CD4-positive, alpha-beta T cell treated with Interleukin-17A for 1 hour (primary cell): ENCODE measurements around the gene ZNF692.

Experiments used
- DNase-seq: peaks from one replicate; pipeline ENCODE4 v3.0.0-alpha.2; 2020

ZNF692 gene

GRCh38 chr1:248823517-248824001 lies 35.3 kb downstream of the ZNF692 start:
- DNase-seq = no peak

GRCh38 chr1:248822148-248823032 lies 36.5 kb downstream of the ZNF692 start:
- no peak for DNase-seq

DNA sequence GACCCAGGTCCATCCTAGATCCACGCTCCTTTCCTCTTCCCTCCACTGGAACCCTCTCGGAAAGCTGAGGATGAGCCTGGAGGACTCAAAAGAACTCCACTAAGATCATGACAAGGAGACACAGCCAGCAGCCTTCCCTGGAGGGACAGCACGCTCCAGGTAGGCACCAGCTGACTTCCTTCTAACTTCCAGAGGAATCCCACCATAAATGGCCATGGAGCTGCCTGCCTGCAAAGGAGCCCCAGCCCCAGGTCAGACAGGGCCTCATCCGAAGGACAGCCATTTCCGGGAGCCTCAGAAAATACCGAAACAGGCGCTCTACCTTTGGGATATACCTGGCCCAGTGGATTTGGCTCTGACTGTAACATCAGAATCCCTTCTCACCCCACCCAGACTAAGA lies 37.2 kb downstream of the ZNF692 start:
- DNase-seq = no peak

- DNase-seq = no peak
These were observed 37.8 kb downstream of the ZNF692 start for GRCh38 chr1:248821101-248821500.

DNA sequence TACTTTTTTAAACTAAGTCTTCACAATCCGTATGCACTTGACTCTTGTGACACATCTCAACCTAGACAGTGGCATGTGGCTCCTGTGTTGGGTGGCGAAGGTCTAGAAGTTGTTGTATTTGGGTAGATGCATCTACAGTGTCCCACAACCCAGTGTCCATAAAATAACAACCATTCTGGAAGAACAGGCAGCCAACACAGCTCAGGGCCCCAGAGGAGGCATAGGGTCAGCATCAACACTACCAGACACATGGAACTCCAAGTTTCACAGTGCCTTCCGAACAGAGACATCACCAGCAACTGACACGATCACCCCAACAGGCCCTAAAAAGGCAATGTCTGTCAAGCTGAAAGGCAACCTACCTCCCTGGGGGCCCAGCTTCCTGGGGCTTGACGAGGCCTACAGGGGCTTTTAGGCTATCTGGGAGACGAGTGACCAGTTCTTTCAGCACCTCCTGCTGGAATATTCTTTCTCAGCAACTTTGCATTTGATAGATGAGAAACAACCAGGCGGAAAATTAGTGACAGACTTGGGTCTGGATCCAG lies 38.8 kb downstream of the ZNF692 start:
- DNase-seq = no peak

- DNase-seq = peak; percentile 14
These were observed 40.1 kb downstream of the ZNF692 start for GRCh38 chr1:248818505-248819374.

DNA sequence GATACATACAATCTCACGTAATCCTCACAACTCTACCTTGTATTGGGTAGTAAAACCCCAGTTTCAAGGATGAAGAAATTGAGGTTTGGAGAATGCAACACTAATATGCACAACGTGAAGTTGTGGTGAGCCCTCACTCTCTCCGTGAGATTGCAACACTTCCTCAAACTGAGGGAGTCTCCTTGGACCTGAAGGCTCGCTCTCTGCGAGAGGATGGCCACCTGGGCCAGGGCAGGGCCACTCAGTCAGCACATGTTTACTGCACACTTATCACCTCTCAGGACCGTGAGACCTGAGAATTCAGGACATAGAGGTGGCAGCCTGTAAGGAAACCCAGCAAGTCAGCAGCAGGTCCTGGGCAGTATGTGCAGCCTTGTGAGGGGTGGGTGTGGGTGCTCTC lies 41.8 kb downstream of the ZNF692 start:
- peak; percentile 18 for DNase-seq

- no peak for DNase-seq
These were observed 42.6 kb downstream of the ZNF692 start for GRCh38 chr1:248816042-248816851.

DNA sequence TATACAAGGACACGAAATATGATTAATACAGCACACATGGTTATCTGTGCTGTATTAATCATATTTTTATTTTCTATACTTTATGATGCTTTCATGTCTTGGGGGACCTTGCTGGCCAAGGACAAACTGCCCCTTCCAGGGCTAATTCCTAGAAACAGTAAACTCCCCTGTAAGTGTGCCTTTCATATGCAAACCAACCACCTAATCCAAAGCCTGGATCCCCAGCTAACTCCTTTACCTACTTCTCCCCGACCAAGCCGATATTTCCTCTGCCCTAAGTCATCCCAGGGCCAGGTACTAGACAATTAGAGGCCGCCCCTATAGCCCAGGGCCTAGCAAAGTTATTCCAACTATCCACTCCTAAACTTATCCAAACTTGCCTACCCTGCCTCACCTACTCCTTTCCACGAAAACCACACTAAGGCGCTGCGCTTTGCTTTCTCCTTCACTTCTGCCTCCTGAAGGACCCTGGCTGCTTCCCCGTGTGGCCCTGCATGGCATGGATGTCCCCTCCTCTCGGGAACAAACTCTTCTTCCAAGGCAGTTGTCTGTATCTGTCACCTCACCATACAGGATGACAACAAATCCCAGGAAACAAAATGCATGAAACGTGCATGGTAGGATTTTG lies 43.4 kb downstream of the ZNF692 start:
- no peak for DNase-seq

DNA sequence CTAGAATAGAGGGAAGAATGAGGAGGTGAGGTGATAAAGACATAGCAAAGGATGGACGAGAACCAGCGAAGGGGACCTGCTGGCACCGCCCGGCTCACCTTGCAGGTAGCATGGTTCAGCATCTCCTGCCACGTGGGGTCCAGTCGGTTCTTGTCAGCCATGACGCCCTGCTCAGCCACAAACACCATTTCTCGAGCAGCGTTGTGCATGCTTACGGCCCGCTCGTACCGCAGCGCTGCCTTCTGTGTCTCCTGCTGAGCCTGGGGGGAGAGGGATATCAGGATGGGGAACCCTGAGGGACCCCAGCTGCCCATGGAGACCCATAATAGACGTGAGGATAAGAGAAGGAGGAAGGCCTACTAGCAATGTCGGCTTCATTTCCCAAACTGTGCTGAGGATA lies 44.5 kb downstream of the ZNF692 start:
- no peak for DNase-seq

- no peak for DNase-seq
These were observed 45.3 kb downstream of the ZNF692 start for GRCh38 chr1:248813546-248813945.

GRCh38 chr1:248812736-248813425 lies 46.0 kb downstream of the ZNF692 start:
- DNase-seq = no peak

DNA sequence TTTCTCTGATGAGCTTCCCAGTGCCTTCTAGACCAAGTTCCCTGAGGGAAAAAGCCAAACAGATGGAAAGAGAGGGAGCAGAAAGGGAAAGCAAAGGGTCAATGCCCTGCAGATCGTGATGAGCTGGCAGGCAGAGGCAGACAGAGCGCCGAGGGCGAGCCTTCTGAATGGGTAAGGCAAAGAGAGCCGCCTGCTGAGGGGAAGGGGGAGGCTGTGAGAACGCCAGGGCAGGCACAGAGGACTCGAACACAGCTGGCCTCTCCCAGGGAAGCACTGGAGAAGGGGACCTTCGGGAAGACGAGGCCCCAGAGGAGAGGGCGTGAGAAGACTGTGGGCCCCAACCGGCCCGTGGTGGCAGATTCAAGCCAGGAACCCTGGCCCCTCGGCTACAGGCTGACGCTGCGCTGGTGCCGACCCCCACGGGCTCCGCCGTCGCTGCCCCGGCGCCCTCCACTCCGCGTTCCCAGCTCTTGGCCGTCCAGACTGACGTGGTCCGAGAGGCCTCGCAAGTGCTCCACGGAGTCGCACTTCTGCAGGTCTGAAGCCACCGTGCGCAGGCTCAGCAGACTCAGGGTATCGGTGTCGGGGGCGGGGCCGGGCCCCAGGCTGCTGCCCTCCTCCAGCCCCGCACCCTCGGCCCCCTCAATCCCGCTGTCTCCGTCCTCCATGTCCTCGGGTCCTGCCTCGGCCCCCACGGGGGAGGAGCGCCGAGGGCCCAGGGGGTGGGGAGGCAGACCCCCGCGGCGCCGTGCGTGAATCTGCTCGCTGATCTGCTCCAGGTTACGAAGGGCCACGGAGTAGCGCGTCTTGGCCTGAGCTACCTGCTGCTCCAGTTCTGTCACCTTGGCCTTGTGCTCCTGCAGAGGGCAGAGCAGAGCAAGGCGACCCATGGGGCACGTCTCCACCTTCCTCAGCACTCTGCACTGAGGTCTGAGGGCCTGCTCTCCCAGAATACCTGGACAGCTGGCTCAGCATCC lies 47.1 kb downstream of the ZNF692 start:
- no peak for DNase-seq

DNA sequence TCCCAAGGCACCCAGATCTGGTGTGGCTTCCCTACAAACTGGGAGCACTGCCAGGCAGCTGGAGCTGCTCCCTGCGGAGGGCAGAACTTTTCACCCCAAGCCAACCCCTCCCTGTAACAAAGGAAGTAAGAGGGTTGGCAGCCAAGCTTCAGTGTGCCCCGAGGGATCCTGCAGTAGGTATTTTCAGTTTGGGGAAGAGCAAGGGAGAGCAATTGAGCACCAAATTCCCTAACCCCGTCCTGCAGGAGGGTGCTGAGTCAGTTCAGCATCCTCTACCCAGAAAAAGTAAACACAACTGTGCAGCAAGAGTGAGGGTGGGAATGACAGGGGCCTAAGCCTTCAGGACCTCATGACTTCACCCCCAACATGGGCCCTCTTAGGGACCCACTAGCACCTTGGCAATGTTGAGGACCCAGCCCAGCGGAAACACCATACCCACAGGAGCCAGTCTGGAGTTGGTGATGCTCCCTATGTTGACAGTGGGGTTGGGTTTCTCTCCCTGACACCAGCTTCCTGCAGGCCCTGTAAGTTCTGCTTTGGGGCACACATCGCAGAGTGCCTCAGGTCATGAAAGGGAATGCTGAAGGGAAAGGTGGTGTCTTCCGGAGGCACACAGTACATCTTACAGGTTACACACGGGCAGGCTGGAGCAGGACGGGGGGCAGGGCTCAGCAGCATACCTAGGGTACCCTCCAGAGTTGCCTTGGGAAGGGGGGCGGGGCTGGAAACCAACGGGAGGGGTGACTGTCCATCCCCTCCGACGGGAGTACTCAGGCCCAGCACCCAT lies 48.0 kb downstream of the ZNF692 start:
- DNase-seq = no peak

DNA sequence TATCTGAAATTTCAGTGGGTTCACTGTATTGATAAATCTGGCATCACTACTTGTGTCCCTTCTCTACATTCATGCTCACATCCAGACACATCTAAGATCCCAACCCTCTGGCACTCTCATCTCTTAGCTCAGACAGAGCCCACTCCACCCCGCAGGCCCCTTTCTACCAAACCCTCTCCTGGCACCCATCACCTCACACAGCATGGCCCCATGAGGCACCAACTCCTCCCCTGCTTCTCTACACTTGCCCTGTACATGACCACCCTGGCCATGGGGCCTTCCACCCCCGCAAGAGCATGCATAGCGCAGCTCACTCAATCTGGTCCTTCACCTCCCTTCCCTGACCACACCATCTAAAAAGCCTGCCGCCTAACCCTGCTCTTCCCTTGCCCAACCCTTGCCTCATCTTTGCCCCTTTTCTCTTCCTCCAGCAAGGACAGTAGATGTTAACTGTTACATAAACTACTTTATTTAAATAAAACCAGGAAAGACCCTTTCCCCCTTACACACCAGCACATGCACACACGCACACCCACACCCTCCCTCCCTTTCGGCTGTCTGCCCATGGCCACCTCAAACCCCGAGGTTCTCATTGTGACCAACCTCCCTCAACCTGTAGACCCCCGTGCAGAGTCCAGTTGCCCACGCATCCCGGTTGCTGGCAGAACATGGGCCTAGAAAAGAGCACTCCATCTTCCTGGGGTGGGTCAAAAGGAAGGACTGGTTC lies 48.7 kb downstream of the ZNF692 start:
- no peak for DNase-seq

DNA sequence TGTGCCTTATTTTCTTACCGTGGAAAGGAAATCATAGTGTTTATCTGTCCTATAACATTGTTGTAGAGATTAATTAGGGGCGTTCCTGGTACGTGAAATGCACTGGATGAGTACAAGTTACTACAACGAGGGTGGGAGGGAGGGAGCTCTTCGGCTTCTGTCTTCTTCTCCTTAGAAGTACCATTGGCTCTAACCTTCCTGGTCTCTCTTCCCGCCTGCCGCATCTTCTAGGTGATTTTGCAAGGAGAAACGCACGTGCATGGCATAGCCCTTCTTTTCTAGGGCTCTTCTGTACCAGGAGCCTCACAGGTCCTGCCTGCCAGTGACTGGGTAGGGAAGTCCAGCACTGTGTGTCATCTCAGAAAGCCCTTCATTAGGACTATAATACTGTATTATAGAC lies 50.0 kb downstream of the ZNF692 start:
- DNase-seq = no peak

DNA sequence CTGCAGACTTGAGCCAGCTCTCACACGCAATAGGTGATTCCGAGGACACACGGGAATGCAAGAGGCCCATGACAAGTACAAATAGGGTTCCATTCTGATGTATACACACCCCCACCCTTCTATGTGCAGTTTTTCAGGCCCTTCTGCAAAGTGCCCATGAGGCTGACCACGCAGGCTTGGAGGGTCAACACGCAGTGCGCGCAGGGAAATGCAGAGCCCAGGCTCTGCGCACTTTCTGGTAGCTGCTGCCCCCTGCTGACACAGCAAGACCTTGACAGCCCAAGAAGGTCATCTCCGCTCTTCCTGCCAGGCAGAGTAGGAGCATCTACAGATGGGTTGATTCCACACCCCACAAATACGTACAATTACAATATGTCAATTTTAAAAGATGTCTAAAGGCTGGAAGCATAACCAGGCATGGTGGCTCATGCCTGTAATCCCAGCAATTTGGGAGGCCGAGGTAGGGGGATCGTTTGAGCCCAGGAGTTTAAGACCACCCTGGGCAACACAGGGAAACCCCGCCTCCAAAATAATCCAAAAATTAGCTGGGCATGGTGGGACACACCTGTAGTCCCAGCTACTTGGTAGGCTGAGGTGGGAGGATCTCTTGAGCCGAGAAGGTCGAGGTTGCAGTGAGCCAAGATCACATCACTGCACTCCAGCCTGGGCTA lies 51.7 kb downstream of the ZNF692 start:
- peak; percentile 49 for DNase-seq

GRCh38 chr1:248805876-248806275 lies 53.0 kb downstream of the ZNF692 start:
- no peak for DNase-seq
